Measurements from ENCODE around the gene TMEM39B.
"Not testable (repeated sequence)": the region's sequence is repeated elsewhere in the genome, so short reads cannot be mapped to it uniquely, and the experiment has no call there.

The TMEM39B gene

DNA sequence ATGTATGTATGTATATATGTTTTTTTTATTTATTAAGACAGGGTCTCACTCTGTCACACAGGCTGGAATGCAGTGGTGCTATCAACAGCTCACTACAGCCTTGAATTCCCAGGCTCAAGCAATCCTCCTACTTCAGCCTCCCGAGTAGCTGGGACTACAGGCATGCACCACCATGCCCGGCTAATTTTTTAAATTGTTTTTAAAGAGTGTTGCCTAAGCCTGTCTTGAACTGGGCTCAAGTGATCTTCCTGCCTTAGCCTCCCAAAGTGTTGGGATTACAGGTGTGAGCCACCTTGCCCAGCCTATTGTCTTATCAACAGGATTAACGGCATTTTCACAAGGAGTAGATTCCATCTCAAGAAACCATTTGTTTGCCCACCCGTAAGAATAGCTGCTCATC is 40.7 kb downstream of the TMEM39B start:
- DNase-seq: not testable (repeated sequence)

GRCh38 chr1:32114420-32114819 is 41.7 kb downstream of the TMEM39B start:
- DNase-seq: no peak

- DNase-seq: no peak
These were observed 42.8 kb downstream of the TMEM39B start for GRCh38 chr1:32115496-32115895.

- DNase-seq: no peak
These were observed 43.8 kb downstream of the TMEM39B start for GRCh38 chr1:32116531-32116930.

DNA sequence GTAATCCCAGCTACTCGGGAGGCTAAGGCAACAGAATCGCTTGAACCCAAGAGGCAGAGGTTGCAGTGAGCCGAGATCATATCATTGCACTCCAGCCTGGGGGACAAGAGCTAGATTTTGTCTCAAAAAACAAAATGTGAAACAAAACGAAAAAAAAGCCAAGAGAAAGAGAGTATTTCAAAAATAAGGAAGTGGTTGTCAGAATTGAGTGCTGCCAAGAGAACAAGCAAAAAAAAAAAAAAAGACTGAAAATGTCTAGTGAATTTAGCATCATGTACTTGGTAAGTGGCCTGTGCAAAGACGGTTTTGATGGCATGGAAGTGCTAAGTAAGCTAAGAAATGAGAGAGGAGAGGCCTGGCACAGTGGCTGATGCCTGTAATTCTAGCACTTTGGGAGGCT is 49.4 kb downstream of the TMEM39B start:
- DNase-seq: no peak

DNA sequence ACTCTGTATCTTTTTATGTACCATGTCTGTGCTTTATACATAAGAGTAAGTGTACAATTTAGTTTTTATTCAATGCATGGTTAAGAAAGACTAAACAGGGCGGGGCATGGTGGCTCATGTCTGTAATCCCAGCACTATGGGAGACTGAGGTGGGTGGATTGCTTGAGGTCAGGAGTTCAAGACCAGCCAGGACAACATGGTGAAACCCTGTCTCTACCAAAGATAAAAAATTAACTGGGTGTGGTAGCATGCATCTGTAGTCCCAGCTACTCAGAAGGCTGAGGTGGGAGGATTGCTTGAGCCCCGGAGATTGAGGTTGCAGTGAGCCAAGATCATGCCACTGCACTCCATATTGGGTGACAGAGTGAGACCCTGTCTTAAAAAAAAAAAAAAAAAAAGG is 50.6 kb downstream of the TMEM39B start:
- DNase-seq: not testable (repeated sequence)

- no peak for DNase-seq
These were observed 52.6 kb downstream of the TMEM39B start for GRCh38 chr1:32125313-32125712.

GRCh38 chr1:32126770-32127169 is 54.0 kb downstream of the TMEM39B start:
- no peak for DNase-seq

GRCh38 chr1:32127409-32128198 is 54.9 kb downstream of the TMEM39B start:
- no peak for DNase-seq

DNA sequence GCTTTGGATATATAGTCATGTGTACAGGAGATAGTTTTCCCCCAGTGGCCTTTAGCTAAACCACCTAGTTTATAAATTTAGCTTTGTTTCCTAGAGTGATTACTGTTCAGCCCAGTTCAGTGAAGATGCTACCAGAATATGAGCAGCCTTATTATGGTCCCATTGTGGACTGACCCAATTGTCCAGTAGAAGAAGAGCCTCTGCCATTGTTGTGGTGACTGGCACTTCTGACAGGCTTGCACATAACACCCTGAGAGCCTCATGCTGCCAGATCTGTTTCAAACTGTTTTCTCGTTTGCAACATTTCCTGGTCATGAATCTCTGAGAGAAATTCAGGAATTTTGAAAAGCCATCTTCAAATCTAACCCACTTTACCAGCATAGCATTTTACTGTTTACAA is 55.7 kb downstream of the TMEM39B start:
- no peak for DNase-seq

DNA sequence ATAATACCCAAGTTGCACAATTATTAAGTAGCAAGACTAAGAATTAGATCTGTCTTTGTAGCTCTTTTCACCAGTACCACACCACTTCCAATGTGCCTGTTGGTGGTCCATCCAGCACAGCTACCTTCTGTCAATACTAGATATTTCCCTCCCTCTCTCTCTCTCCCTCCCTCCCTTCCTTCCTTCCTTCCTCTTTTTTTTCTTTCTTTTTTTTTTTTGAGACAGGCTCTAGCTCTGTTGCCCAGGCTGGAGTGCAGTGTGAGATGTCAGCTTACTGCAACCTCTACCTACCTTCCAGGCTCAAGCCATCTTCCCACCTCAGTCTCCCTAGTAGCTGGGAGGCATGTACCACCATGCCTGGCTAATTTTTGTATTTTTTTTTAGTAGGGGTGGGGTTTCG is 56.2 kb downstream of the TMEM39B start:
- no peak for DNase-seq

DNA sequence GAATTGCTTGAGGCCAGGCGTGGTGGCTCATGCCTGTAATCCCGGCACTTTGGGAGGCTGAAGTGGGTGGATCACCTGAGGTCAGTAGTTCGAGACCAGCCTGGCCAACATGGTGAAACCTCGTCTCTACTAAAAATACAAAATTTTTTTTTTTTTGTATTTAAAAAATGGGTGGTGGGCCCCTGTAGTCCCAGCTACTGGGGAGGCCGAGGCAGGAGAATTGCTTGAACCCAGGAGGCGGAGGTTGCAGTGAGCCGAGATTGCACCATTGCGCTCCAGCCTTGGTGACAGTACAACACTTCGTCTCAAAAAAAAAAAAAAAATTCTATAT is 61.2 kb downstream of the TMEM39B start:
- DNase-seq: not testable (repeated sequence)

DNA sequence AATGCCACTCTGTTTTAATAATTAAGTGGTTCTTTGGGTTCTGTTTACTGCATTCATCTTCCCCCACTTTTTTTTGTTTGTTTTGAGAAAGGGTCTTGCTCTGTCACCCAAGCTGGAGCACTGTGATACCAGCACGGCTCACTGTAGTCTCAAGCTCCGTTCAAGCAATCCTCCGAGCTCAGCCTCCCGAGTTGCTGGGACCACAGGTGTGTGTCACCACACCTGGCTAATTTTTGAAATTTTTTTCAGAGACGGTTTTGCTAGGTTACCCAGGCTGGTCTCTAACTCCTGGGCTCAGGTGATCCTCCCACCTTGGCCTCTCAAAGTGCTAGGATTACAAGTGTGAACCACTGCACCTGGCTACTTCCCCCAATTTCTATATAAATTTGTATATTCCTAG is 64.4 kb downstream of the TMEM39B start:
- DNase-seq: no peak

DNA sequence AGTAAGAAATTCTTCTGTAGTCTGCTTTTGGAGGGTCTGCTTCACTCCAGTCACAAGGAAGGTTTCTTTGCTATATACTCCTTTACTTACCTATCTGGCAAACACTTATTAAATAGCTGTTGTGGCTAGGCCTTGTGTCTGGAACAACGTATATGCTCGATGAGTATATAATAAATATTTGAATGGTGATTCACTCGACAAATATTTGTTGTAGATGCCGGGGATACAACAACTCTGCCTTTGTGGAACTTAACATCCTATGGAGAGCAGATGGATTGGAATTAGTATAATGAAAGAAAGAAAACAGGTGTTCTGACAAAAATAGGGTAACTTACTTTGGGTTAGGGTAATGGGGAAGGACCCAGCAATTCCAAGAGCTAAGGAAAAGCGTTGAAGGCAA is 66.2 kb downstream of the TMEM39B start:
- no peak for DNase-seq

GRCh38 chr1:32142446-32143301 is 69.9 kb downstream of the TMEM39B start:
- DNase-seq: no peak

DNA sequence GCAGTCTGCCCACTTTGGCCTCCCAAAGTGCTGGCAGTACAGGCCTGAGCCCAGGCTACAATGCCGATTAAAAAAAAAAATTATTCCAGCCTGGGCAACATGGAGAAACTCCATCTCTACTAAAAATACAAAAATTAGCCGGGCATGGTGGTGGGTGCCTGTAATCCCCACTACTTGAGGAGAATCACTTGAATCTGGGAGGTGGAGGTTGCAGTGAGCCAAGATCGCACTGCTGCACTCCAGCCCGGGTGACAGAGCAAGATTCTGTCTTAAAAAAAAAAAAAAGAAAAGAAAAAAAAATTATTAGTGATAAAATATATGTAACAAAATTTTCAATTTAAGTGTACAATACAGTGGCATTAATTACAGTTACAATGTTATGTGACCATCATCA is 70.6 kb downstream of the TMEM39B start:
- not testable (repeated sequence) for DNase-seq

DNA sequence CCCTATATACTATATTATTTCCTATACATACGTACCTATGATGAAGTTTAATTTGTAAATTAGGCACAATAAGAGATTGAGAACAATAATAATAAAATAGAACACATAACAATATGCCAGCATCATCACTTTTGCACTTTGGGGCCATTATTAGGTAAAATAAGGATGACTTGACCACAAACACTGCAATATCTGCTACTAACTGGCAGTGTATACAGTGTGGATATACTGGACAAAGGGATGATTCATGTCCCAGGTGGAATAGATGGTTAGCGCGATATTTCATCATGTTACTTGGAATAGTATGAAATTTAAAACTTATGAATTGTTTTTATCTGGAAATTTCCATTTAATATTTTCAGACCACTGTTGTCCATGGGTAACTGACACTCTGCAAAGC is 71.3 kb downstream of the TMEM39B start:
- DNase-seq: no peak

- not testable (repeated sequence) for DNase-seq
These were observed 75.1 kb downstream of the TMEM39B start for GRCh38 chr1:32147799-32148198.

DNA sequence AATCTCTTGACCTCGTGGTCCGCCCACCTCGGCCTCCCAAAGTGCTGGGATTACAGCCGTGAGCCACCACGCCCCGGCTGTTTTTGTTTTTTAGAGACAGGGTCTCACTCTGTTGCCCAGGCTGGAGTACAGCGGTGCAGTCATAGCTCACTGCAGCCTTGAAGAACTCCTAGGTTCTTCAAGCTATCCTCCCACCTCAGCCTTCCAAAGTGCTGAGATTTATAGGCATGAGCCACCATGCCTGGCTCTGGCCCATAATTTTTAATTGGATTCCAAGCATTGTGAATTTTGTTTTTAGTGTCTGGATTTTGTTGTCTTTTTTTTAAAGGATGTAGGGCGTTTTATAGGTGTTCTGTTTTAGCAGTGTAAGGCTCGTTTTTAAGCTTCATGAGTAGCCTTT is 78.1 kb downstream of the TMEM39B start:
- DNase-seq: no peak

DNA sequence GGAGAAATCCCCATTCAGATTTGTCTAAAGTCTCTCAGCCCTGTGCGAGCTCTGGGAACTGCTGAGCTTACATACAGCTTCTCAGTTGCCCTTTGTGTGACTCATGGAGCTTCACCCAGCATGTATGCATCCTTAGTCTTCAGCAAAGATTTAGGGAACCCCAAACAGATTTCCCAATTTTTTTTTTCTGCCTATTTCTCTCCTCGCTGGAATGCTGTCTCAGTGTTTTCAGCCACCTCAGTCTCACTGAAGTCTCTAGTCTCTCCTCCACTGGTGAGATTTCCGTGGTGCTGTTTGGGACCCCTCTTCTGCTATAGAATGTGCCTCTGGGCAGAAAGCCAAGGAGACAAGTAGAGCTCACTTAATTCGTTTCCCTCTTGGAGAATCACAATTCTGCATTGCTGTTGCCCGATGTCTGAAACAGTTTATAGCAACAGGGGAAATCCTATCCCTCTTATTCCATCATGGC is 78.6 kb downstream of the TMEM39B start:
- no peak for DNase-seq
